ENCODE measurements around the gene CLC.
"Not testable (repeated sequence)": the region's sequence is repeated elsewhere in the genome, so short reads cannot be mapped to it uniquely, and the experiment has no call there.

The CLC gene

GRCh38 chr19:39692166-39692565, 45.7 kb downstream of the CLC start:
- peak; percentile 5 for DNase-seq (ENCODE audit: low read depth)
- TF ChIP-seq CTCF (conservative IDR thresholded peaks at IDR 0.05; ENCODE audit: control insufficient read depth, insufficient read depth, low read depth, low read length) = no peak
- H3K4me3 ChIP-seq (ENCODE audit: control insufficient read depth, low read depth, low read length) = no peak overlapping the region

GRCh38 chr19:39688637-39689036, 49.2 kb downstream of the CLC start:
- not testable (repeated sequence) for DNase-seq (ENCODE audit: low read depth); H3K4me3 ChIP-seq (ENCODE audit: control insufficient read depth, low read depth, low read length)

- no peak for TF ChIP-seq CTCF (conservative IDR thresholded peaks at IDR 0.05; ENCODE audit: control insufficient read depth, insufficient read depth, low read depth, low read length)
- no peak overlapping the region for H3K4me3 ChIP-seq (ENCODE audit: control insufficient read depth, low read depth, low read length)
- DNase-seq (ENCODE audit: low read depth) = no peak
These were observed 51.1 kb downstream of the CLC start for GRCh38 chr19:39686739-39687138.

GRCh38 chr19:39684267-39684666, 53.6 kb downstream of the CLC start:
- no peak overlapping the region for H3K4me3 ChIP-seq (ENCODE audit: control insufficient read depth, low read depth, low read length)
- no peak for DNase-seq (ENCODE audit: low read depth)
- TF ChIP-seq CTCF (conservative IDR thresholded peaks at IDR 0.05; ENCODE audit: control insufficient read depth, insufficient read depth, low read depth, low read length) = no peak

GRCh38 chr19:39681416-39681815, 56.4 kb downstream of the CLC start:
- DNase-seq (ENCODE audit: low read depth) = no peak
- TF ChIP-seq CTCF (conservative IDR thresholded peaks at IDR 0.05; ENCODE audit: control insufficient read depth, insufficient read depth, low read depth, low read length) = no peak
- no peak overlapping the region for H3K4me3 ChIP-seq (ENCODE audit: control insufficient read depth, low read depth, low read length)
